NCI-H146 treated with DMSO at 0.1 percent for 48 hours (cell line): ENCODE data around the gene TNS2.
"Not testable (repeated sequence)": the region's sequence is repeated elsewhere in the genome, so short reads cannot be mapped to it uniquely, and the experiment has no call there.

Source experiments
- DNase-seq: peaks from one replicate; lab custom pipeline; 2025; ENCODE audit not compliant: unreplicated experiment; lab: John Stamatoyannopoulos, UW

TNS2 gene

DNA sequence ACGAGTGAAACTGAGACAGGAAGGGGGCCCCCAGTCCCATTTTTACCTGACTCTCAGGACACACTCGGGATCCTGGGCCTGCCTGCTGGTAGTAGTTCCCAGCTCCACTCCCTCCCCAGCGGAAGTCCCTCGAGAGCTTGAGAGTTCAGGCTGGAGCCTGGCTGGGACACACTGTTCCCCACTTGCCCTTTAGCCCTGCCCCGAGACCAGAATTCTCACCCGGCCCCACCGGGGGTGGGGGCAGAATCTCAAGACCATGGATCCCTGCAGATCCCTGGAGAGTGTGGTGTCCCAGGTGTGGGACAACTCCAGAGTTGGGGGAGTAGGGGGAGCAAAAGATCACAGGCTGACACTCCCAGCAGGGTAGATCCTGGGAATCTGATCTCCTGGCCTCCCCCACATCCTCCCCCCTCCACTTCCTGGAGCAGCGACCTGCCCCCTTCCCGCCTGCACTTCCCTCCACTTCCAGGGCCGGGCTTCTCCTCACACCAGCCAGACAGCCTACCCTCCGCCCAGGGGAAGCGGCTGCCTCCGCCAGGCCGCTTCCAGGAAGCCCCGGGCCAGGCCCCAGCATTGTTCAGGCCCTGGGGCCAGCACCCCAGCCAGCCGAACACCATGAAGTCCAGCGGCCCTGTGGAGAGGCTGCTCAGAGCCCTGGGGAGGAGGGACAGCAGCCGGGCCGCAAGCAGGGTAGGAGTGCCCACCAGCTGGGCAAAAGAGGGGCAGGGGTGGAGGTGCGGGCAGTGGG lies at the start of gene TNS2:
TNS2 (plus strand) TSS at position 495 of the 748 bp plus-strand sequence; CDS start at position 616, 121 bp downstream.
- no peak for DNase-seq

DNA sequence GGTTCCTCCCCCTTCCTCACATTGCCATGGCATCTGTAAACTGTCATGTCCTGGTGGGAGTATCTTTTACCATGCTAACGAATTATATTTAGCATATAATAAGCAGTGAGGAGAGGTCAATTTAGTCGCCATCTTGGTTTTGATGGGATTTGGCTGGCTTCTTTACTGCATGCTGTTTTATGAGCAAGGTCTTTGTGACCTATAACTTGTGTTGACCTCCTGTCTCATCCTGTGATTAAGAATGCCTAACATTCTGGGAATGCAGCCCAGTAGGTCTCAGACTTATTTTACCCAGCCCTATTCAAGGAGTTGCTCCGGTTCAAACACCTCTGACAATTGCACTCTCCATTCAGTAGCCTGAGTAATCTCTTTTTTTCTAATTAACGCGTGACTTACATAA lies 45.7 kb upstream of the TNS2 start:
- no peak for DNase-seq

DNA sequence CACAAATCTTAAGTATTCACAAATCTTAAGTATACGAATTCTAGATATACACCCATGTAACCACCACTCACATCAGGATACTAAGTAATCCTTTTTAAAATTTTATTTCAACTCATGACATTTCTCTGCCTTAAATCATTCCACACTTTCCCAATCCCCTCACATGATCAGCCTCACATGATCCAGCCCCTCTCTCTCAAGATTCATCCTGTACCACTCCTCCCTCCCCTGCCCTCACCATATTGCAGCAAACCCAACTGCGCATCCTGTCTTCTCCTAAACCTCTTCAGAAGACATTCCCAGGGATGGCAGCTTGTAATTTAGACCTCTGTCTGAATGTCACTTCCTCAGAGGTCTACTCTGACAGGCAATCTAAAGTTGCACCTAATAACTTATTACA lies 45.3 kb upstream of the TNS2 start:
- DNase-seq = no peak

GRCh38 chr12:53005215-53005985 lies 44.5 kb upstream of the TNS2 start:
- no peak for DNase-seq

- DNase-seq = peak; percentile 99
Measured at GRCh38 chr12:53005986-53006809, 43.7 kb upstream of the TNS2 start, which contains the start of gene EIF4B. EIF4B (plus strand) TSS chr12:53006456; CDS start chr12:53006484, 28 bp downstream.

GRCh38 chr12:53006810-53007309 lies 43.0 kb upstream of the TNS2 start:
- peak; percentile 58 for DNase-seq

DNA sequence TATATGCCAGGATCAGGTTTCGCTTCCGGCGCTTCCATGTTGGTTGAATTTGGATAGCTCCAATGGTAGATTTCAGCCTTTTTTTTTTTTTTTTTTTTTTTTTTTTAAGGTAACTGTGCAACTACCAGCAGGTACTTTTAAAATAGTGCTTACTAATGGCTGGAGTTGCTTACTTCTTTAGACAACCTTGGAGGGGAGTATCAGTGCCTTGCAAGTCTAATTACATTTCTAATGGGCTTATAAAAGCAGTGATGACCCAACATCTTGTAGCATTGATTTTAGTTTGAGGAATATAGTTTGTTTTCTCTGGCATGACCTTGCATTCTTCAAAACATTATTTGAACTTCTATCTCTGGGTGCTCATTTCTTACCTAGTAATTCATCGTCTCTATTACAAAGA lies 42.5 kb upstream of the TNS2 start:
- no peak for DNase-seq

GRCh38 chr12:53008760-53009159 lies 41.1 kb upstream of the TNS2 start:
- DNase-seq = not testable (repeated sequence)

DNA sequence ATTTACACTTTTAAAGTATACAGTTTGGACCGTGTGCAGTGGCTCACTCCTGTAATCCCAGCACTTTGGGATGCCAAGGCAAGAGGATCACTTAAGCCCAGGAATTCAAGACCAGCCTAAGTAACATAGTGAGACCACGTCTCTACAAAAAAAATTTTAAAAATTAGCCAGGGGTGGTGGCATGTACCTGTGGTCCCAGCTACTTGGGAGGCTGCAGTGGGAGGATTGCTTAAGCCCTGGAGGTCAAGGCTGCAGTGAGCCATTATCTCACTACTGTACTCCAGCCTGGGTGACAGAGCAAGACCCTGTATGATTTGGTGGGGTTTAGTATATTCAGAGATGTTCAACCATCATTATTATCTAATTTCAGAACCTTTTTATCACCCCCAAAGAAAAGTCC lies 38.9 kb upstream of the TNS2 start:
- DNase-seq = no peak

GRCh38 chr12:53011889-53012288 lies 38.0 kb upstream of the TNS2 start:
- DNase-seq = no peak

GRCh38 chr12:53012928-53013327 lies 36.9 kb upstream of the TNS2 start:
- DNase-seq = no peak

DNA sequence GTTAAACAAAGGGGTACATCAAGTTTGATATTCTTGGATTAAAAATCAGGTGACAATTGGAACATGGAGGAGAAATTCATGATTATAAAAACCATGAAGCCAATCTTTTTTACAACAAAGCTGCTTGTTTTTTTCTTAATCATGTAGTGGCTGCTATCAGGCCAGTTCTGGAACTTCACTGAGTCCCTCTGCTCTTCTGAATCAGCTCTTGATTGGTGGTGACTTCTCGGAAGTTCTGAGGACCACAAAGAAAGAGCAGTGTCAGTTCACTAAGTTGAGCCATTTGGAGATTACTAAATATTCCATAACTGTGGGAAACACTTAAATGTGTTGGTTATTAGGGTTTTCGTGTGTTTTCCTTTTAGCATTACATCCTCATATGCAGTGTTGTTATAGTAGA lies 35.2 kb upstream of the TNS2 start:
- no peak for DNase-seq

GRCh38 chr12:53025250-53025649 lies 24.6 kb upstream of the TNS2 start:
- no peak for DNase-seq

GRCh38 chr12:53027014-53027413 lies 22.9 kb upstream of the TNS2 start:
- not testable (repeated sequence) for DNase-seq

DNA sequence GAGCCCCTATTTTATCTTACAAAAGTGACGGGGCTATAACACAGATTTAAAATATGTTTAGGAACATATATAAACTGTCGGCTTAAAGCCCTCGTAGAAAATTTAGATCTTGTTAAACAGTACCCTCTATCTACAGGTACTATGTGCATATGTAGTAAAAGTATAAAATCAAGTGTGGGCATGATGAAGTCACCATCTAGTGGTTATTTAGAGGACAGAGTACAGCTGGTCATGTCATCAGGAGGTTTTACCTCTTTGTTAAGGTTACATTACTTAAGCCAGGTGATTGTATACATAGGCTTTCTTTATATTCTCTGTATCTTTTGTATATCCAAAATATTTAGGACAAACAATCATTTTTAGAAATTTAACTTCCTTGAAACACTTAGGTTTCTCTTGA lies 18.2 kb upstream of the TNS2 start:
- no peak for DNase-seq

DNA sequence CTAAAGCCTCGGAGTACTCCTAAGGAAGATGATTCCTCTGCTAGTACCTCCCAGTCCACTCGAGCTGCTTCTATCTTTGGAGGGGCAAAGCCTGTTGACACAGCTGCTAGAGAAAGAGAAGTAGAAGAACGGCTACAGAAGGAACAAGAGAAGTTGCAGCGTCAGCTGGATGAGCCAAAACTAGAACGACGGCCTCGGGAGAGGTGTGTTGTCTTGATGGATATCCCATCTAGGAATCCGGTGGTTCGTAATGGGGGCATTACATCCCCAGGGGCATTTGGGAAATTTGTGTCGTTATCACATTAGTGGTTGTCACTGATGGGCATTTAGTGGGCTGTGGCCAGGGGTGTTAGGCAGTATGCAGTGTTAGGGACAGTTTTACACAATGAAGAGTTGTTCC lies 16.0 kb upstream of the TNS2 start:
- DNase-seq = not testable (repeated sequence)

- no peak for DNase-seq
Measured at GRCh38 chr12:53034459-53034858, 15.4 kb upstream of the TNS2 start.

- DNase-seq = no peak
Measured at GRCh38 chr12:53036802-53037201, 13.1 kb upstream of the TNS2 start.

DNA sequence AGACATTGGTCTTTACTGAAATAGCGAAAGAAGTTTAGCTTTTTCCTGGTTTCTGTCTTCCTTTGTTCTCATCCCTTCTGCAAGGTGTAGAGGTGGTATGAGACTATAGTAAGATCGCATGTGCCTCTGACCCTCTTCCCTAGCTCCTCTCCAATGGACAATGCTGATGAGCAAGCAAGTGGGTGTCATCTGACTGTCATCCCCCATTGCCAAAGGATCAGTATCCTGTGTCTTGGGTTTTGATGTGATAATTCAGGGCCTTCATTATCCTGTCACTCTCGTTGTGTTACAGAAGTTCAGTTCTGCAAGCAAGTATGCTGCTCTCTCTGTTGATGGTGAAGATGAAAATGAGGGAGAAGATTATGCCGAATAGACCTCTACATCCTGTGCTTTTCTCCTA lies 10.0 kb upstream of the TNS2 start:
- DNase-seq = no peak

DNA sequence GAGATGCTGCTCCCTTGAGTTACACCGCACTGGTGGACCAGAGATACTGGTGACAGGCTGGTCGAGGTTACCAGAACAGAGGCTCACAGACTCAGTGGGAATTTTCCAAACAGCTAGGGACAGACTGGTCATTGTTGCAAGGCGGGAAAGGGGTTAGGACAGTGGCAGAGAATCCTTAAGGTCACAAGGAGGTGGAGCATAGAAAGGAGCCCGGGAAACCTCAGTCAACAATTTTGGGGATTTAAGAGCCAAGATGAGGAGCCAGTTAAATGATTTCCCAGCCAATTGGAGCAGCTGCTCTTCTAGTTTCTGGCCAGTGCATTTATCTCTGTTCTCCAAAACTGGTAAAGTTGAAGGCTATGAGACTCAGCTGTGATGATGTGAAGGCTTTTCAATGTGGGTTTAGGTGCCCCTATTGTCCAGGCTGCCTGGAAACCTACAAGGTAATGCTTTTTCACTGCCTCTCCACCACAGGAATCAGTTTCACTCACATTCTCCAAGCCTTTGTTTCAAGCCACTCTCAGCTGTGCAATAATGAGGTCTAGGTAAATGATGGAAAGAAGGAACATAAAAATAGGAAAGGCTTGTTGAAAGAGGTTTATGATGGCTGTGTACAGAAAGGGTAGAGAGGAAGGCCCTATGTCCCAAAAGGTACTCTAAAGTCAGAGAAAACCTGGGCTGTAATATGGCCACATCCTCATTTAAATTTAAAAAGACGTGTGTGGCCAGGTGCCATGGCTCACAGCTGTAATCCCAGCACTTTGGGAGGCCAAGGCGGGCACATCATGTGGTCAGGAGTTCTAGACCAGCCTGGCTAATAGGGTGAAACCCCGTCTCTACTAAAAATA lies 7.0 kb upstream of the TNS2 start:
- no peak for DNase-seq
